Peyer's patch (tissue), 4 donors: ENCODE results near the gene MYRFL. TPM values are rescaled to one million over a fixed set of nuclear protein-coding genes. Genes with fewer than 3 reads are reported as not detected.

ENCODE experiments used
- DNase-seq, 3 donors: peaks; one replicate each; pipeline ENCODE4 v3.0.0-alpha.2; 2017 to 2019
- H3K27ac ChIP-seq, 4 donors: fragments of 200-600 bp; sonication (generic); one replicate each; pipeline ENCODE4 v1.5.1; 2016 to 2019
- H3K27me3 ChIP-seq, 2 donors: fragments of 200-600 bp; sonication (generic); one replicate each; pipeline ENCODE4 v1.5.1; 2019
- H3K36me3 ChIP-seq, 3 donors: fragments of 200-600 bp; sonication (generic); one replicate each; pipeline ENCODE4 v1.5.1; 2016 to 2019
- H3K4me1 ChIP-seq, 4 donors: fragments of 200-600 bp; sonication (generic); one replicate each; pipeline ENCODE4 v1.5.1; 2016 to 2019
- H3K4me3 ChIP-seq, 4 donors: fragments of 200-600 bp; sonication (generic); 1 replicate in 3 of 4; 2 replicates in 1 of 4; pipeline ENCODE4 v1.5.1; 2016 to 2019; ENCODE audit warnings: mild to moderate bottlenecking in 1 of 4
- H3K9me3 ChIP-seq, 4 donors: fragments of 200-600 bp; sonication (generic); one replicate each; pipeline ENCODE4 v1.5.1; 2016 to 2019; ENCODE audit warnings: mild to moderate bottlenecking in 1 of 4
- POLR2A ChIP-seq, 2 donors: fragments of 450-650 bp; IDR thresholded peaks; one replicate each; pipeline ENCODE4 v1.5.1; 2017; ENCODE audit warnings: antibody characterized with exemption in 2 of 2, mild to moderate bottlenecking in 2 of 2, moderate library complexity in 2 of 2
- total RNA-seq, 4 donors: library from RNA; depleted of rRNA; stranded (reverse); fragments of >200 nt; gene quantifications; one replicate each; pipeline ENCODE4 v1.1.0, GENCODE V29; 2016
- TF ChIP-seq, protein P1 (sequence below), 6 experiments: fragments of 450-650 bp in 4 of 6; fragments of 200-600 bp in 2 of 6; sonication (generic) in 1 of 6; IDR thresholded peaks; one replicate each; pipeline ENCODE4 v1.5.1; 2017 to 2019; ENCODE audit warnings: antibody characterized with exemption in 6 of 6, mild to moderate bottlenecking in 3 of 6, moderate library complexity in 1 of 6

The MYRFL gene
- total RNA-seq, 4 donors from 2014 or later = 12.4 to 60.1 (median 54.5) TPM

DNA sequence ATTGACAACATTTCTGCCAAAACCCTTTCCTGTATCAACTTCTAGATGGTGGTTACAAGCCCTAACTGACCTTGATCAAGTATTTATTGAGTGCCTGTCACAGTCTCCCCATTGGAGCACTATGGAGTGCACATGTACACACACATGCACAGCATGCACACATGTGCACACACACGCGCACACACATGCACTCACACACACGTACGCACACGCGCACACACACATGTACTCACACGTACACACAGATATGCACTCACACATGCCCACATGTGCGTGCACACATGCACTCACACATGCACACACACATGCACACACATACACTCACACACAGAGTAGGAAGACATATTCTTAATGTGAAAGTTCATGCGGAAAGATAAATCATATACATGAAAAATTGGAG, 43.7 kb downstream of the MYRFL start:
- Histone ChIP-seq H3K27me3 (no peaks in the 10 kb centered on the region), H3K4me1 (peaks cover 0 to 6% (median 0%) of the 10 kb centered on the region in 4 donors), H3K4me3 (no peak overlapping the region), H3K36me3 (no peaks in the 10 kb centered on the region), H3K9me3 (no peaks in the 10 kb centered on the region), H3K27ac (no peak overlapping the region)
- DNase-seq = no peak
- TF ChIP-seq, protein P1, sequence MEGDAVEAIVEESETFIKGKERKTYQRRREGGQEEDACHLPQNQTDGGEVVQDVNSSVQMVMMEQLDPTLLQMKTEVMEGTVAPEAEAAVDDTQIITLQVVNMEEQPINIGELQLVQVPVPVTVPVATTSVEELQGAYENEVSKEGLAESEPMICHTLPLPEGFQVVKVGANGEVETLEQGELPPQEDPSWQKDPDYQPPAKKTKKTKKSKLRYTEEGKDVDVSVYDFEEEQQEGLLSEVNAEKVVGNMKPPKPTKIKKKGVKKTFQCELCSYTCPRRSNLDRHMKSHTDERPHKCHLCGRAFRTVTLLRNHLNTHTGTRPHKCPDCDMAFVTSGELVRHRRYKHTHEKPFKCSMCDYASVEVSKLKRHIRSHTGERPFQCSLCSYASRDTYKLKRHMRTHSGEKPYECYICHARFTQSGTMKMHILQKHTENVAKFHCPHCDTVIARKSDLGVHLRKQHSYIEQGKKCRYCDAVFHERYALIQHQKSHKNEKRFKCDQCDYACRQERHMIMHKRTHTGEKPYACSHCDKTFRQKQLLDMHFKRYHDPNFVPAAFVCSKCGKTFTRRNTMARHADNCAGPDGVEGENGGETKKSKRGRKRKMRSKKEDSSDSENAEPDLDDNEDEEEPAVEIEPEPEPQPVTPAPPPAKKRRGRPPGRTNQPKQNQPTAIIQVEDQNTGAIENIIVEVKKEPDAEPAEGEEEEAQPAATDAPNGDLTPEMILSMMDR (IDR thresholded peaks at IDR 0.05) = no peak
- no peak for TF ChIP-seq POLR2A (IDR thresholded peaks at IDR 0.05)

DNA sequence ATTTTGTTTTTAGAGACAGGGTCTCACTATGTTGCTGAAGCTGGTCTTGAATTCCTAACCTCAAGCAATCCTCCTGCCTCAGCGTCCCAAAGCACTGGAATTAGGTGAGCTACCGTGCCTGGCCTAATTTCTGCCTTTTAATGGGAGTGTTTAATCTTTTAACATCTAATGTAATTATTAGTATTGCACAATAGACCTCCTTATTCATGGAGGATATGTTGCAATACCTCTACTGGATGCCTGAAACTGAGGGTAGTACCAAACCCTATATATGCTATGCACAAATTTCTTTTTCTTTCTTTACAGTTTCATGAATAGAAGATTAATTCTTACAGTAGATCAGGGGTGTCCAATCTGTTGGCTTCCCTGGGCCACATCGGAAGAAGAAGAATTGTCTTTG, 47.8 kb downstream of the MYRFL start:
- TF ChIP-seq POLR2A (IDR thresholded peaks at IDR 0.05) = no peak
- TF ChIP-seq, protein P1 (IDR thresholded peaks at IDR 0.05) = no peak
- no peak overlapping the region for H3K4me3 ChIP-seq
- H3K36me3 ChIP-seq = no peaks in the 10 kb centered on the region
- H3K27me3 ChIP-seq = no peaks in the 10 kb centered on the region
- no peaks in the 10 kb centered on the region for H3K9me3 ChIP-seq
- H3K27ac ChIP-seq = no peak overlapping the region
- DNase-seq = no peak
- H3K4me1 ChIP-seq = no peaks in the 10 kb centered on the region

DNA sequence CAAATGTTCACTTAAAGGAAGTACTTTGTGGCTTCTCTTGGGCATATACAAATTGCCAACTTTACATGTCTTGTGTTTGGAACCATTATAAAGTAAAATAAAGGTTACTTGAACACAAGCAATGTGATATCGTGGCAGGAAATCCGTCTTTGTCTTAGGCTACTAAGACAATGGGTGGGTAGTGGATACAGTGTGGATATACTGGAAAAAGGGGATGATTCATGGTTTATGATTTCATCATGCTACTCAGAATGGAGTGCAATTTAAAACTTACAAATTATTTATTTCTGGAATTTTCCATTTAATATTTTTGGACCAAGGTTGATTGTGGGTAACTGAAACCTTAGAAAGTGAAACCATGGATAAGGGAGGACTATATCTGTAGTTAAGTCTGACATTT, 48.4 kb downstream of the MYRFL start:
- no peak for DNase-seq
- Histone ChIP-seq H3K4me1 (no peaks in the 10 kb centered on the region), H3K9me3 (no peaks in the 10 kb centered on the region), H3K36me3 (no peaks in the 10 kb centered on the region), H3K4me3 (no peak overlapping the region), H3K27me3 (no peaks in the 10 kb centered on the region), H3K27ac (no peak overlapping the region)
- no peak for TF ChIP-seq POLR2A (IDR thresholded peaks at IDR 0.05)
- TF ChIP-seq, protein P1 (IDR thresholded peaks at IDR 0.05) = no peak

DNA sequence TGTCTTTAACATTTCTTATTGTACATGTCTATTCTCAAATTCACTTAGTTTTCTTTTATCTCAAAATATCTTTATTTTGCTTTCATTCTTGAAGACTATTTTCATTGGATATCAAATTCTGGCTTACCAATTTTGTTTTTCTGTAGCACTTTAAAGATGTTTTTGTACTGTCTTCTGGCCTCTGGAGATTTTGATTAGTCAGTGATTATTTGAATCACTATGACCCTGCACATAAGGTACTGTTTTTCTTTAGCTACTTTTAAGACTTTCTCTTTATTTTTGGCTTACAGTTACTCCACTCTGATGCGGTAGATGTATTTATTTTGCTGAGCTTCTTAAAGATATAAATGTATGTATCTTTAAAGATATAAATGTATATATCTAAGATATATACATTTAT, 49.6 kb downstream of the MYRFL start:
- no peak overlapping the region for H3K4me3 ChIP-seq
- no peaks in the 10 kb centered on the region for H3K27me3 ChIP-seq
- TF ChIP-seq, protein P1 (IDR thresholded peaks at IDR 0.05) = no peak
- no peak for TF ChIP-seq POLR2A (IDR thresholded peaks at IDR 0.05)
- H3K36me3 ChIP-seq = no peaks in the 10 kb centered on the region
- H3K27ac ChIP-seq = no peak overlapping the region
- no peak for DNase-seq
- peaks cover 0 to 8% (median 0%) of the 10 kb centered on the region in 4 donors for H3K4me1 ChIP-seq
- H3K9me3 ChIP-seq = no peaks in the 10 kb centered on the region

DNA sequence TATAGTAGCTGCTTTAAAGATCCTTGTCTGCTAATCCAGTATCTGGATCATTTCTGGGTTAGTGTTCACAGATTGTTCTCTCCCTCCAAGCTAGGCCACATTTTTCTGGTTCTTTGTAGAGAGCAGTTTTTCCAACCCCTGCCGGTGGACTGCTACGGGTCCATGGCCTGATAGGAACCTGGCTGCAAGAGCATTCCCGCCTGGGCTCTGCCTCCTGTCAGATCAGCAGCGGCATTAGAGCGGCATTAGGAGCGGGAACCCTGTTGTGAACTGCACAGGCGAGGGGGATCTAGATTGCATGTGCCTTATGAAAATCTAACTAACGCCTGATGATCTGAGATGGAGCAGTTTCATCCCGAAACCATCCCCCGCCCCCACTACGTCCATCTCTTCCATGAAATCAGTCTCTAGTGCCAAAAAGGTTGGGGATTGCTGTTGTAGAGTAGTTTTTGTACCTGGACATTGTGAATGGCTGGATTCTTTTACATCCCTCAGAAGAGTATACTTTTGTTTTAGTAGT, 50.4 kb downstream of the MYRFL start:
- Histone ChIP-seq H3K27me3 (no peaks in the 10 kb centered on the region), H3K36me3 (peaks cover 0 to 5% (median 0%) of the 10 kb centered on the region in 3 donors), H3K4me1 (peaks cover 0 to 8% (median 0%) of the 10 kb centered on the region in 4 donors), H3K9me3 (no peaks in the 10 kb centered on the region), H3K27ac (no peak overlapping the region), H3K4me3 (no peak overlapping the region)
- TF ChIP-seq POLR2A (IDR thresholded peaks at IDR 0.05) = no peak
- TF ChIP-seq, protein P1 (IDR thresholded peaks at IDR 0.05) = no peak
- DNase-seq = no peak
